GM12891 (cell line): ENCODE results near the gene TMEM135.

Experiments used
- DNase-seq: peaks from one replicate; pipeline ENCODE4 v3.0.0; 2011; ENCODE audit warnings: low spot score; ENCODE audit not compliant: insufficient read length
- FAIRE-seq: peaks from 2 replicates; lab custom pipeline; 2011; peaks lifted over from hg19 to GRCh38; lab: Jason Lieb, UNC
- PAX5 ChIP-seq: IDR thresholded peaks from 2 replicates; pipeline ENCODE4 v1.6.1; 2011; ENCODE audit warnings: low read length, moderate library complexity, mild to moderate bottlenecking; ENCODE audit not compliant: insufficient read depth, severe bottlenecking
- POLR2A ChIP-seq: IDR thresholded peaks from 2 replicates; pipeline ENCODE4 v1.6.1; 2011; ENCODE audit warnings: low read depth, low read length, control low read depth
- POLR2AphosphoS5 ChIP-seq: IDR thresholded peaks from 2 replicates; pipeline ENCODE4 v1.6.1; 2011; ENCODE audit warnings: low read depth, low read length, control low read depth
- POU2F2 ChIP-seq: IDR thresholded peaks from 2 replicates; pipeline ENCODE4 v1.6.1; 2011; ENCODE audit warnings: low read depth, mild to moderate bottlenecking, control low read depth, low read length, moderate library complexity
- SPI1 ChIP-seq: IDR thresholded peaks from 2 replicates; pipeline ENCODE4 v1.6.1; 2011; ENCODE audit warnings: low read depth, low read length, control low read depth
- TAF1 ChIP-seq: IDR thresholded peaks from 2 replicates; pipeline ENCODE4 v1.6.1; 2011; ENCODE audit warnings: low read depth, low read length, control low read depth

TMEM135 gene

DNA sequence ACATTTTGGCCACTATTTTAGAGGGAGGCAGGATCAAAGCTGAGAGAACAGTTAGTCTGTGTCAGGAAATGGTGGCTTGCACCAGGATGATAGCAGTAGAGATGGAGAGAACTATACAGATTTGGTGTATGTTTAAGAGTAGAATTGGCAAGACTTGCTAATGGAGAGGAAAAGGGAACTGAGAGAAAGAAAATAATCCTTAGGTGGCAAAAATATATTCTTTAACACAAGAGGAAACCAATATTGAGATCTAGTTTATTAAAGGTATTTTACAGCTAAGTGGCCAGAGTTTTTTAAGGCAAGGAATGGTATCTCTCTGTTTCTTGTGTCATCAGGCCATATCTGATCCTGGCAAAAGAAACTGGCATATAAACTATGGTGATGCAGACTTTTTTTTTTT, 278.8 kb downstream of the TMEM135 start:
- FAIRE-seq (no peak), DNase-seq (no peak)
- no peak for TF ChIP-seq POU2F2
- TF ChIP-seq PAX5: no peak
- no peak for TF ChIP-seq POLR2AphosphoS5
- TF ChIP-seq TAF1: no peak
- TF ChIP-seq SPI1: peak; percentile 32; the same call in 1 of the 2 replicates

DNA sequence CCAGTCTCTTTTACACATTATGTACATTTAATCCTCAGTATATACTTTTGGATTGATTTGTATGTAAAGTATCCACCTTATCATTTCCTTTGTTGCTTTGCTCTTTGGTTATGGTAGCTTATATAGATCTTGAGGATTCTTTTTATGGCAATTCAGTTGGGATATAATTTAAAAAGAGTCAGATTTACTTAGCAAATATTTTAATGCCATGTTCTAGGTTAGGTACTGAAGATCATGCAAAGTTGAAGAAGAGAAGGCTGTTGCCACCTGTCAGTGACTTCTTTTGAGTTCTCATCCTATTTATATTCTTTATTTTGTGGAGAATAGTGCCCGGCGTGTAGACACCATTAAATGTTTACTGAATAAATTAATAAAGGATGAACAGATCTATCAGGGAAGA, 279.7 kb downstream of the TMEM135 start:
- TF ChIP-seq POU2F2: no peak
- no peak for TF ChIP-seq POLR2A
- no peak for TF ChIP-seq PAX5
- no peak for TF ChIP-seq SPI1
- no peak for TF ChIP-seq TAF1
- no peak for TF ChIP-seq POLR2AphosphoS5
- DNase-seq (no peak), FAIRE-seq (no peak)

DNA sequence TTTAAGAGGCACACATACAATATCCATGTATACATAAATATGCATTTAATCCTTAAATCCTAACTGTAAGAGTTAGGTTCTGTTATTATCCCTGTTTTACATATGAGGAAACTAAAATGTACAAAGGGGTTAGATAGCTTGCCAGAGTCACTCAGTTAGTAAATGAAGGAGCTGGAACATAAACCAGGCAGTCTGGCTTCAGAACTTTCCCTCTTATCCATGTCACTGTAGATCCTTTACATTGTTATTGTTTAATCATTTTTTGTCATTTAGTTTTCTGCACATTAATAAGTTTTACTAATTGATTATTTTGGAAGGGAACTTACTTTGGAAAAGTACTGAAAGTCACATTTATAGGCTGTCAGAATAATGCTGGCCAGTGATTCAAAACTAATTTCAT, 282.4 kb downstream of the TMEM135 start:
- FAIRE-seq: no peak
- no peak for TF ChIP-seq TAF1
- no peak for TF ChIP-seq POLR2A
- no peak for TF ChIP-seq SPI1
- TF ChIP-seq POLR2AphosphoS5: no peak
- no peak for TF ChIP-seq PAX5
- TF ChIP-seq POU2F2: no peak
- no peak for DNase-seq

DNA sequence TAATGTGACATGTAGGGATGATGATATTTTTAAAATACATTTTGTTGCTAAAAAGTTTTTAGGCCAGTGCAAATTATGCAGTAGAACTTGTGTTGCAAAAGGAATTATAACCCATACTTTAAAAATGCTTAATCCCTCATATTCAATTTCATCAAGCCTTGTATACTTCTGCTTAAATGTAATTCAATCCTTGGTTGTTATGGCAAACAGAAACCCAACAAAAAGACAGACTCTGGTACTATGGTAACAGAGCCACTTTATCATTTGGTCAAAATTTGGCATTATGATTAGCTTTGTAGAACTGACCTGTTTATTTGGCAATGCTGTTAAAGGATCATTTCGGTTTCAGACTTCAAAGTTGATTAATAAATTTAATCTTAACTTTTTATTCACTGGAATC, 284.8 kb downstream of the TMEM135 start:
- DNase-seq (no peak), FAIRE-seq (no peak)
- no peak for TF ChIP-seq SPI1
- TF ChIP-seq POLR2AphosphoS5: no peak
- TF ChIP-seq PAX5: no peak
- TF ChIP-seq POLR2A: no peak
- no peak for TF ChIP-seq TAF1
- no peak for TF ChIP-seq POU2F2

DNA sequence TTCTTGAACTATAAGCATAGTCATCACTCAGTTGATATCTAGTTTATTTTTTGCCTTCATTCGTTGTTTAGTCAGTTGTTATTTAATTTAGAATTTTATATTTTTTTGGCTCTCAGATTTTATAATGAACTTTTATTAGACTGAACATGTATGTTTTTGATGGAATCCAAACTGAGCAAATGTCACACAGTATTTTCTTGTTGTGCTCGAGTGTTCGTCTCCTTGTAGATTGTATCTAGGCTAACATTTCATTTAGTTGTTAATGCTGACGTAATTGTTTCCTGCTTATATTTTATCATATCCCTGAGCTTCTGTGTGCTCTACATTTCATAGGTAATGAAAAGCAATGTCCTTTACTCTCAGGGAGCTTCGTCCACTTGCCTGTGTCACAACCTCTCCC, 286.2 kb downstream of the TMEM135 start:
- TF ChIP-seq POLR2AphosphoS5 (no peak), TAF1 (no peak), SPI1 (no peak), PAX5 (no peak), POLR2A (no peak), POU2F2 (no peak)
- no peak for DNase-seq
- no peak for FAIRE-seq

DNA sequence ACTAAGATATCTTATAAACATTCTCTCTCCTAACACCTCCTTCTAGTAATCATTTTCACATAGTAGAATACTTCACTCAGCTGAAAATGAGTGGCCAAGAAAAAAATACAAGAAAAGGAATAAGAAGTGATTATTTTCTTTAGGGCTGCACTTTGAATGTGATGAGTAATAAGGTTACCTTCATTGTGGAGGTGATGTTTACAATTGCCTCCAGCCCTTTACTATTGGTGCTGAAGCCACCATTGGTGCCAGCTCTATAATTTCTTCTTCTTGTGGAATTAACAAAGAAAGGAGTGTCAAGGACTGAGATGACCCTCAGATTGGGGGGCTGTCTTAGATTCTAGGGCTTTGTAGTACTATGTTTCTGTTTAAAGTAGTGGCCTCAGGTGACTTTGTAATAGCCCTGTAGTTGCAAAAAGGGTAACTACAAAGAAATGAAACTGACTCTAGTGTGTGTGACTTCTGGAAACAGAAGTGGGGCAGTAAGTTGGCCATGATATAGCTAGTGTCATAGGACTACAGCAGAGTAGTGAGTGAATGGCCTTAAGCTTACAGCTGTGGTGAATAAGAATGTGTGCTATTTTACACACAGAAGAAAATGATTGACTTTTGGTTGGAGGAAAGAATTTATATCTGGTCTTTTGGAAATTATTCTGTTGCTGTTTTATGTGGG, 287.2 kb downstream of the TMEM135 start:
- TF ChIP-seq POLR2AphosphoS5 (no peak), PAX5 (no peak), SPI1 (0 out of 2 replicates have a peak, but pooled peaks have one; percentile 19)
- no peak for FAIRE-seq

DNA sequence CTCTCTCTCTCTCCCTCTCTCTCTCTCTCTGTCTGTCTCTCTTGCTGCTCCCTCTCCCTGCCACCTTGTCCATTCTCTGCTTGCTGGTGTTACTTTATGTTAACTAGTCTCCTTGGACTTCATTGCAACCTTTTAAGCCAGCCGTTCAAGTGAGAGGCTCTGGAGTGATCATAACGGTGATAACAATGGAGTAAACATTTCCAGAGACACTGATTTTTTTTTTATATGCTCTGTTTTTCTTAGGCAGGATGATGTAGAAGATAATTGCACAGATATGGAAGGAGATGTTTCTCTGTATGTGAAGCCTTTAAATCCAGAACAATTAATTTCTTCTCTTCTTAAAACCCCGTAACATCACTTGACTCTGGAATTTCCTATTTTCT, 287.7 kb downstream of the TMEM135 start:
- DNase-seq (no peak), FAIRE-seq (no peak)
- TF ChIP-seq POLR2AphosphoS5: no peak
- TF ChIP-seq POU2F2: no peak
- TF ChIP-seq SPI1: no peak
- TF ChIP-seq PAX5: no peak
- no peak for TF ChIP-seq TAF1
- TF ChIP-seq POLR2A: no peak

More for the DNA sequence above, 287.2 kb downstream of the TMEM135 start:
- no peak for DNase-seq

DNA sequence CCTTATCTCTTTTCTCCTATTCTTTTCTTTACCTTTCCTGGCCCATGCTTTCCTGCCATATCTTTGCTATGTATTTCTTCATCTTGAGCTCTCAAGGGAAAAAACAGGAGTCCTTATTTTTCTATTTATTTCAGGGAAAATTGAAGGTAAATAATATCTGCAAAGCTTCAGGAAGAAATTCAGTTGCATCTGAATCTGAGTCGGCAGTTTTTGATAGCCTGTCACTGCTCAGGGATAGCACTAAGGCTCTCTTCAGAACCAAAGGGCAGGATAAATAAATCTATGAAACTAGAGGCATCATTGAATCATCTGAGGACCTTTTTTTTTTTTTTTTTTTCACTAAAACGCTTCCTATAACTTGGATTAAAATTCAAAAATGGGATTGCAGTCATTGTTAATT, 288.9 kb downstream of the TMEM135 start:
- FAIRE-seq: no peak
- no peak for DNase-seq
- TF ChIP-seq PAX5: no peak
- no peak for TF ChIP-seq POLR2AphosphoS5
- TF ChIP-seq TAF1: no peak
- TF ChIP-seq POLR2A: no peak
- no peak for TF ChIP-seq POU2F2
- no peak for TF ChIP-seq SPI1

DNA sequence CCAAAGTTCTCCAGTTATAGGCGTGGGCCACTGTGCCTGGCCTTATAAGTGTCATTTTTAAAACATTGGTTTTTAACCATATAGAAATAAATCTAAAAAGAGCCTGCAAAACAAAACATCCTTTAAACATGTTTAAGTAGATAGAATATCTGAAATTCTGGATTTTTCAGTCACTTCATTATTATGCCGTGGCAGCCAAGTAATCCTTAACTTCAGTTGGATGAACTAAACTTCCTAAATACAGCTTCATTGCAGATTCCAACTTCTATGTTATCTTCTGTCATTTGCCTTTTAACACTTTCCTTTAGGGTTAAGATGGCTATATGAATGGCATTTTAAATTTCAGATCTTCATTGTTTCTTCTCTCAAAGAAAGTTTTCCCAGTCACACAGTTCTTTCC, 291.4 kb downstream of the TMEM135 start:
- TF ChIP-seq POU2F2 (no peak), TAF1 (no peak), PAX5 (no peak), POLR2AphosphoS5 (no peak), POLR2A (no peak), SPI1 (no peak)
- no peak for FAIRE-seq
- no peak for DNase-seq

DNA sequence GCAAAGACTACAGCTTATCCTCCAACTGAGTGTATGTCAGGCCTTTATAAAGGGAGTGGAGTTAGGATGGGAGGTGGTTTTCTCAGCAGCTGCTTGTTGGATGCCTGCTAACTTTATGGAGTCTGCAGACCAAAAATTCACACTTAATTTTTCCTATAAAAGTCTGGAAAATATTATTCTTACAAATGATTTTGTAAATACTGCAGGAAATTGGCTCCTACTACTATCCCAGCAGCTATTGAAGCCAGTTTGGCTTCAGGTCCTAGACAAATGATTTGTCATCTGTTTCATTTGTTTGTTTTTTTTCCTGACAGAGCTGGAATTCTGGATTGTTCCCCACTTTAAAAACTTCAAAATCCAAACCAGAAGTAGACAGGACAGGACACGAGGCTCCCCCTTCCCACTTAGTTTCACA, 292.5 kb downstream of the TMEM135 start:
- no peak for DNase-seq
- TF ChIP-seq POLR2A (no peak), POLR2AphosphoS5 (no peak), TAF1 (no peak), POU2F2 (no peak), SPI1 (no peak), PAX5 (no peak)
- no peak for FAIRE-seq
